Measurements from ENCODE around the gene MTOR.

DNA sequence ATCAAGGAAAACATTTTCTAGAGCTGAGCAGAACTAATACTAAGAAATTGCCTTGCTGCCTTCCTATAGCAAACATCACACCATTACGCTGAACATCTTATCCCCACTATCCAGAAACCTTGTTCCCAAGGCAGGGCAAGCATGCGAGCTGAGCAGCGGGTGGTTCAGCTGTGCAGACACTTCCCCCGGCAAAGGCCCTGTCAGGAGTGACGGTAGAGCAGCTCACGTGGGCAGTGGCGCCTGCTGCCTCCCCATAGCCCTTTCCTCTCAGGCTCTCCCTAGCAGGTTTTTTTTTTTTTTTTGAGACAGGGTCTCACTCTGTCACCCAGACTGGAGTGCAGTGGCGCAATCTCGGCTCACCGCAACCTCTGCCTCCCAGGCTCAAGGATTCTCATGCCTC is 86.9 kb downstream of the MTOR start:
- no peak for TF ChIP-seq POLR2A (IDR thresholded peaks at IDR 0.05)
- TF ChIP-seq CTCF (IDR thresholded peaks at IDR 0.05), result no peak

Data from right lobe of liver (tissue), 4 donors.